ENCODE measurements around the gene MOB3A.

DNA sequence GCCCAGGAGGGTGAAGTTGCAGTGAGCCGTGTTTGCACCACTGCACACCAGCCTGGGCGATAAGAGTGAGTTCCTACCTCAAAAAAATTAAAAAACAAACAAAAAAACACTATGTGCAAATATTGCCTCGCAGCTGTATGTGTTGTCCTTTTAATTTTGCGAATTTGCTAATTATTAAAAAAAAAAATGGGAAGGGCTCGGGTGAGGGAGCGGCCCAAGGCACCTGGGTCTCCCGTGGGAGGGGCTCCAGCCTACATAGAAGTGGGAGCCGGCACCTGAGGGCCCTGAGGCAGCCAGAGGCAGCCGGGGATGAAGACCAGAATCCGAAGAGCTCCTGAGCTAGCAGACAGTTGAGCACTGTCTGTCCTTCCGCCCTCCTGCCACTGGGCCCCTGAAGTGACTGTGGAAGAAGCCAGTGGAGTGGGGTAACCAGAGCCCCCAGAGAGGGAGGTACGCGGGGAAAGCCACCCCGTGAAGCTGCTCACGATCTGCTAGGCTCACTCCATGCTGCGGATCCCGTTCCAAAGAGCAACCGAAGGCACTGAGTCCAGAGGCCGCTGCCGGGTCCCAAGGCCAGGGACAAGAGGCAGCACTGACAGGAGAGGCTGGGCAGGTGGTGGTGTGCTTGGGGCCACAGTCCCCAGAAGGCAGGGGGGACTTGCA lies 7.0 kb upstream of the MOB3A start:
- TF ChIP-seq EZH2 (IDR thresholded peaks at IDR 0.05) (no peak), CTCF (IDR thresholded peaks at IDR 0.05) (no peak), EZH2phosphoT487 (IDR thresholded peaks at IDR 0.05) (no peak)

Data from neural progenitor cell (in vitro differentiated cells).